AG09309 (cell line): ENCODE measurements around the gene ZBTB22.
A peak's percentile ranks its signal among the peaks of the same experiment; 100 is the strongest.

Experiments
- DNase-seq: peaks from one replicate; pipeline ENCODE4 v3.0.0-alpha.2; 2010; ENCODE audit warnings: low read depth
- H3K4me3 ChIP-seq: 2 replicates; pipeline ENCODE4 v1.5.1; 2011; ENCODE audit warnings: mild to moderate bottlenecking, low read depth, low read length, moderate library complexity; ENCODE audit not compliant: control insufficient read depth
- CTCF ChIP-seq: IDR thresholded peaks from 2 replicates; pipeline ENCODE4 v1.5.1; 2011; ENCODE audit warnings: mild to moderate bottlenecking, low read depth, low read length, inconsistent platforms; ENCODE audit not compliant: insufficient read depth, control insufficient read depth; ENCODE audit errors: missing control alignments

ZBTB22 gene

GRCh38 chr6:33333666-33334065 is 16.1 kb upstream of the ZBTB22 start:
- DNase-seq = no peak
- H3K4me3 ChIP-seq = no peak overlapping the region
- no peak for TF ChIP-seq CTCF

- no peak for DNase-seq
- TF ChIP-seq CTCF = no peak
Measured at GRCh38 chr6:33330736-33331135, 13.2 kb upstream of the ZBTB22 start.

GRCh38 chr6:33329058-33329457 is 11.5 kb upstream of the ZBTB22 start:
- no peak for DNase-seq

More at GRCh38 chr6:33330736-33331135, 13.2 kb upstream of the ZBTB22 start:
- H3K4me3 ChIP-seq = no peak overlapping the region

GRCh38 chr6:33324125-33324524 is 6.6 kb upstream of the ZBTB22 start:
- no peak overlapping the region for H3K4me3 ChIP-seq
- no peak for DNase-seq
- no peak for TF ChIP-seq CTCF

More at GRCh38 chr6:33329058-33329457, 11.5 kb upstream of the ZBTB22 start:
- no peak for TF ChIP-seq CTCF
- H3K4me3 ChIP-seq = no peak overlapping the region

- peak overlapping the region; percentile 55 for H3K4me3 ChIP-seq
- TF ChIP-seq CTCF = no peak
- DNase-seq = no peak
Measured at GRCh38 chr6:33323623-33323948, 6.0 kb upstream of the ZBTB22 start.

GRCh38 chr6:33321227-33321626 is 3.7 kb upstream of the ZBTB22 start:
- no peak for TF ChIP-seq CTCF
- H3K4me3 ChIP-seq = no peak overlapping the region

More at GRCh38 chr6:33321227-33321626, 3.7 kb upstream of the ZBTB22 start:
- no peak for DNase-seq
